Chondrocyte (in vitro differentiated cells): ENCODE results near the gene NUP37. TPM values are rescaled to one million over a fixed set of nuclear protein-coding genes. Genes with fewer than 3 reads are reported as not detected.

Experiments used
- DNase-seq: peaks from one replicate; pipeline ENCODE4 v3.0.0; 2021; ENCODE audit warnings: mixed read lengths, low spot score
- H3K27ac Mint-ChIP-seq: one replicate; pipeline ENCODE4 v1.8.0; 2021; ENCODE audit warnings: mild to moderate bottlenecking, moderate library complexity, mixed read lengths; ENCODE audit not compliant: unreplicated experiment
- H3K27me3 Mint-ChIP-seq: 2 replicates; pipeline ENCODE4 v1.8.0; 2021; ENCODE audit warnings: low read depth, mixed read lengths
- H3K36me3 Mint-ChIP-seq: 2 replicates; pipeline ENCODE4 v1.8.0; 2021; ENCODE audit warnings: low read depth, mixed read lengths
- H3K4me1 Mint-ChIP-seq: 2 replicates; pipeline ENCODE4 v1.8.0; 2021; ENCODE audit warnings: low read depth, mild to moderate bottlenecking, mixed read lengths
- H3K4me3 Mint-ChIP-seq: one replicate; pipeline ENCODE4 v1.8.0; 2021; ENCODE audit warnings: mild to moderate bottlenecking, moderate library complexity, mixed read lengths; ENCODE audit not compliant: unreplicated experiment
- H3K9me3 Mint-ChIP-seq: 2 replicates; pipeline ENCODE4 v1.8.0; 2021; ENCODE audit warnings: low read depth, mixed read lengths
- total RNA-seq: library from RNA; stranded (reverse); gene quantifications from 3 replicates; pipeline ENCODE4 v1.2.1, GENCODE V29; 2021
- TF ChIP-seq, protein P1 (sequence below): fragments of 200-600 bp; sonication (generic); IDR thresholded peaks from 2 replicates; pipeline ENCODE4 v1.5.0; 2021; ENCODE audit warnings: antibody characterized with exemption, mild to moderate bottlenecking, moderate library complexity

NUP37 gene
- total RNA-seq, 1 donor from 2014 or later = 17.7 TPM

DNA sequence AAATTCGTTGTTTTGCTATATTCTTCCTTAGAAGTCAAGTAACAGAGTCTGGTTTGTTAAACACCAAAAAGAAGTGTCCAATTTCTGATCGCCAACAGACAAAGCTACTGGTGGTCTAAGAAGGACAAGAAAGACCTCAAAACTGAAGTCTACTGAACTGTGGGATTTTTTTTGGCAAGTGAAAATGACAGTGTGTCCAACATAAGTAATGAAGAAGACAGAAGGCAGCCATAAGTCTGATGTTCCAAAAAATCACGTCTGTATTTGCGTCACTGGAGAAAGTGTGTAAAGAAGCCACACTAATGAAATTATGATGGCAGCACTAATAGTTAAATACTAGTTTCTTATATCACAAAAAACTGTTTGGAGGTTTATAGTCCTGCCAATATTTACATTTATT is 90.8 kb downstream of the NUP37 start:
- H3K4me1 Mint-ChIP-seq = peaks cover 3% of the 10 kb centered on the region
- peaks cover 13% of the 10 kb centered on the region for H3K36me3 Mint-ChIP-seq
- no peak for DNase-seq
- H3K27me3 Mint-ChIP-seq = no peaks in the 10 kb centered on the region
- H3K4me3 Mint-ChIP-seq = no peak overlapping the region
- H3K27ac Mint-ChIP-seq = no peak overlapping the region
- TF ChIP-seq, protein P1, sequence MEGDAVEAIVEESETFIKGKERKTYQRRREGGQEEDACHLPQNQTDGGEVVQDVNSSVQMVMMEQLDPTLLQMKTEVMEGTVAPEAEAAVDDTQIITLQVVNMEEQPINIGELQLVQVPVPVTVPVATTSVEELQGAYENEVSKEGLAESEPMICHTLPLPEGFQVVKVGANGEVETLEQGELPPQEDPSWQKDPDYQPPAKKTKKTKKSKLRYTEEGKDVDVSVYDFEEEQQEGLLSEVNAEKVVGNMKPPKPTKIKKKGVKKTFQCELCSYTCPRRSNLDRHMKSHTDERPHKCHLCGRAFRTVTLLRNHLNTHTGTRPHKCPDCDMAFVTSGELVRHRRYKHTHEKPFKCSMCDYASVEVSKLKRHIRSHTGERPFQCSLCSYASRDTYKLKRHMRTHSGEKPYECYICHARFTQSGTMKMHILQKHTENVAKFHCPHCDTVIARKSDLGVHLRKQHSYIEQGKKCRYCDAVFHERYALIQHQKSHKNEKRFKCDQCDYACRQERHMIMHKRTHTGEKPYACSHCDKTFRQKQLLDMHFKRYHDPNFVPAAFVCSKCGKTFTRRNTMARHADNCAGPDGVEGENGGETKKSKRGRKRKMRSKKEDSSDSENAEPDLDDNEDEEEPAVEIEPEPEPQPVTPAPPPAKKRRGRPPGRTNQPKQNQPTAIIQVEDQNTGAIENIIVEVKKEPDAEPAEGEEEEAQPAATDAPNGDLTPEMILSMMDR = no peak
- no peaks in the 10 kb centered on the region for H3K9me3 Mint-ChIP-seq

DNA sequence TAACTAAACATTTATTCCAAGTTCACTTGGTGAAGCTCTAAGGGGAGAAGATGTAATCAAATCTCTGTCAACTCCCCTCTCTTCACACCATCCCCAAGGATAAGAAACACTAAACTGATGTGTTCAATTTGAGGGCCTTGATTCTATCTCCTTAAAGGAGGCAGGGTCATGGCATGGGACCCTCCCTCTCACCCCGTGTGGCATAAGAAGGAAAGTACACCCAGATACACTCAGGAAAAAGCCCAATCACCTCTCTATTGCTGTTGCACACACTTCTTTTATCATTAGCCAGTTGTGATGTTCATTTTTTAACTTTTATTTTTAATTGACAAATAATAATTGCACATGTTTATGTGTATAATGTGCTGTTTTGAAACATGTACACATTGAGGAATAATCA is 93.2 kb downstream of the NUP37 start:
- Mint-ChIP-seq H3K9me3 (no peaks in the 10 kb centered on the region), H3K36me3 (peaks cover 9% of the 10 kb centered on the region), H3K27ac (no peak overlapping the region), H3K4me3 (no peak overlapping the region), H3K4me1 (peaks cover 9% of the 10 kb centered on the region), H3K27me3 (no peaks in the 10 kb centered on the region)
- DNase-seq = no peak
- TF ChIP-seq, protein P1 = no peak

DNA sequence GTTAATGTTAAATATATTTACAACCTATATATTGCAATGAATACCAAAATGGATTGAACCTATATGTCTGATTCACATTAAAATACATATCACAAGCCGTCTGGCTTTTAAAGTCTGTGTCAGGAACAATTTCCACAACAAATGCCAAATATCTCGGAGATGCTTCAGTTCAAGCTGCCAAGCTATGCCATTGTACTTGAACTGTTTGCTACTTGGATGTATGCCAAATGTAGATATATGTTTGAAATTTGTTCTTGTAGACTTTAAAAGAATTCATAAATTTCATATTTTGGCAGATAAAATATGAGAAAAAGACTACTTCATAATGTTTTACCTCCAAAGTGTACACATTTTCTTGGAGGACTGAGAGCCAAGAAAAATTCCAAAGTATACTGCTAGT is 95.1 kb downstream of the NUP37 start:
- Mint-ChIP-seq H3K4me1 (peaks cover 9% of the 10 kb centered on the region), H3K4me3 (no peak overlapping the region), H3K27me3 (no peaks in the 10 kb centered on the region), H3K27ac (no peak overlapping the region), H3K9me3 (no peaks in the 10 kb centered on the region), H3K36me3 (peaks cover 11% of the 10 kb centered on the region)
- DNase-seq = no peak
- TF ChIP-seq, protein P1 = no peak

DNA sequence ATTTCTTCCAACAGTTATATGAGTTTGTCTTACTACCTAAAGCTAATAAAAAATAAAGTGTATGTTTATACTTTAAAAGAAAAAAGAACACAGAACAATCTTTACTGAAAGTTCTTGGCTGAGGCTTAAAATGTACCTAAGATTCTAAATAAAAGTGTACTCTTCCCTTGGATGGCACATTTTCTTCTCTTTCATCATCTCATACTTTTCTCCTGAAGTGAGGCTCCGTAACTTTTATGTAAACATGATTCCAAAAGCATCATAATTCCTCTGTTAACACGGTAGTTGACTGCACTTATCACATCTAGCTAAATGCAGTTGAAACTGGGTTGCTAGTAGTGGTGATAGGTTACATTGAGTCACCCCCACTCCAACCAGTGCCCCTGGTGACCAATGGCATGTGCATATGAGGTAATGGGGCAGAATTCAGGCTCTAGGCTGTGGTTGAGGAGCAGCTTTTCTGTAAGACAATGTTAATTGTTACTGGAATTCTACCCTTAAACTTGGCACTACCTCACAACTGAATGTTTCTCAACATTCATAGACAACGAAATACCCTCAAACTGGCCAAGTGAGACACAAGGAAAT is 96.5 kb downstream of the NUP37 start:
- Mint-ChIP-seq H3K9me3 (no peaks in the 10 kb centered on the region), H3K36me3 (peaks cover 10% of the 10 kb centered on the region), H3K27me3 (no peaks in the 10 kb centered on the region), H3K27ac (no peak overlapping the region), H3K4me3 (no peak overlapping the region), H3K4me1 (peaks cover 9% of the 10 kb centered on the region)
- DNase-seq = no peak
- TF ChIP-seq, protein P1 = no peak

Other genes with a start within 250 kb of the NUP37 start
- 7.0 to 11.6 TPM (median 9.3 TPM) in 3 replicates for gene DRAM1, start 242.5 kb downstream of the NUP37 start, total RNA-seq
- gene WASHC3, start 58.1 kb downstream of the NUP37 start, total RNA-seq = 30.6 to 33.6 TPM (median 33.0 TPM) in 3 replicates
- 3.8 to 5.2 TPM (median 3.9 TPM) in 3 replicates for gene PARPBP, start 69 bp upstream of the NUP37 start, total RNA-seq
- not detected in 3 replicates for gene PMCH, start 77.7 kb upstream of the NUP37 start, total RNA-seq